NCI-H82 (cell line): Measurements from ENCODE around the gene CDH6.

Experiments
- DNase-seq: peaks from one replicate; lab custom pipeline; 2025; lab: John Stamatoyannopoulos, UW

Gene CDH6

GRCh38 chr5:31377274-31377946 is 183.9 kb downstream of the CDH6 start:
- DNase-seq, result no peak

GRCh38 chr5:31378136-31378535 is 184.7 kb downstream of the CDH6 start:
- no peak for DNase-seq
